Measurements from ENCODE around the gene RASSF1. TPM values are rescaled to one million over a fixed set of nuclear protein-coding genes. Genes with fewer than 3 reads are reported as not detected.

The RASSF1 gene
- total RNA-seq, 1 donor from 2014 or later: 27.8 TPM

DNA sequence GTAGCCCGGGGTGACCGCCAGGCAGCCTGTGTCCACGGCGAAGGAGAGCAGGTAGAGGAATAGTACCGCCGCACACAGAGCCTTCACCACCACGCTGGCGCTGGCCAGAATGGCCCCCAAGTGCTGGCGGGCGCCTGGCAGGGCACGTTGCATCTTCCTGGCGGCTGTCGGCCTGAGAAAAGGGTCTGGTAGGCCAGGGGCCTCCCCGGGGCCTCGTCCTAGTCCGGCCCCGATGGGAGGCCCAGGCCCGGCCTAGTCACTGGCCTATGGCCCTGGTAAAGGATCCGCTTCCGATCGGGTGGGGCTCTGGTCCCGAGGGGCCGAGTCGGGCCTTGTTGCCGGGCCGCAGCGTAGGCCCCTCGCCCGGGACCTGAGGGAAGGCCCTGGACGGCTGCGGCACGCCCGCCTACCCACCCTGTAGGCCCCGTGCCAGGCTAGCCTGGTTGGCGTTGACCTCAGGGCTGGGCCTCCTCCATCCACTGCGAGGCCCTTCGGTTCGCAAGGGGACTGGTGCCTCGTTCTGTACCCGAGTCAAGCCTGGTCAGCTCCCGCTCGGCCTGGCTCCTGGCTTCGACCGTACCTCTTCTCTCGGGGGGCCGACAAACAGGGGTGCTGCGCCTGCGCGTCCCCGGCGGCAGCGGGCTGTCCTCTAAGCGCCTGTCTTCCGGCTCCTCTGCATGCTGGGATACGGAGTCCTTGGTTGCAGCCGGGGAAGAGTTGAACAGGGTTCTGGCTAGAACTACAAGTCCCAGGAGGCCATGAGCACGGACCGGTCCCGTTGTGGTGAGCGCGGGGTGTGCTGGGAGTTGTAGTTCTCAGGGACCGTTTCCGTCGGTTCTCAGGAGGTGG lies 18.5 kb upstream of the RASSF1 start, which contains the start of gene TMEM115:
TMEM115 (minus strand) TSS at position 611 of the 849 bp plus-strand sequence; CDS start at position 153, 458 bp downstream.
- Mint-ChIP-seq H3K27ac (ENCODE audit: unreplicated experiment) (peak within 1 kb of the TSS; percentile 76), H3K4me3 (ENCODE audit: unreplicated experiment) (peak within 1 kb of the TSS; percentile 94), H3K9me3 (ENCODE audit: unreplicated experiment) (peaks cover 9% of the 10 kb centered on the region), H3K27me3 (ENCODE audit: unreplicated experiment) (peaks cover 6% of the 10 kb centered on the region), H3K36me3 (ENCODE audit: unreplicated experiment) (no peaks in the 10 kb centered on the region), H3K4me1 (ENCODE audit: low read depth, unreplicated experiment) (peaks cover 14% of the 10 kb centered on the region)
- no peak for TF ChIP-seq CTCF (IDR thresholded peaks at IDR 0.05; ENCODE audit: partially characterized antibody, unreplicated experiment)
- peak; percentile 93 for DNase-seq

- Mint-ChIP-seq H3K27ac (ENCODE audit: unreplicated experiment) (peak overlapping the region; percentile 75), H3K9me3 (ENCODE audit: unreplicated experiment) (peaks cover 9% of the 10 kb centered on the region), H3K4me3 (ENCODE audit: unreplicated experiment) (peak overlapping the region; percentile 94), H3K27me3 (ENCODE audit: unreplicated experiment) (peaks cover 4% of the 10 kb centered on the region), H3K4me1 (ENCODE audit: low read depth, unreplicated experiment) (peaks cover 14% of the 10 kb centered on the region), H3K36me3 (ENCODE audit: unreplicated experiment) (no peaks in the 10 kb centered on the region)
- no peak for TF ChIP-seq CTCF (IDR thresholded peaks at IDR 0.05; ENCODE audit: partially characterized antibody, unreplicated experiment)
- no peak for DNase-seq
Observed at GRCh38 chr3:50358355-50358910, 17.8 kb upstream of the RASSF1 start.

DNA sequence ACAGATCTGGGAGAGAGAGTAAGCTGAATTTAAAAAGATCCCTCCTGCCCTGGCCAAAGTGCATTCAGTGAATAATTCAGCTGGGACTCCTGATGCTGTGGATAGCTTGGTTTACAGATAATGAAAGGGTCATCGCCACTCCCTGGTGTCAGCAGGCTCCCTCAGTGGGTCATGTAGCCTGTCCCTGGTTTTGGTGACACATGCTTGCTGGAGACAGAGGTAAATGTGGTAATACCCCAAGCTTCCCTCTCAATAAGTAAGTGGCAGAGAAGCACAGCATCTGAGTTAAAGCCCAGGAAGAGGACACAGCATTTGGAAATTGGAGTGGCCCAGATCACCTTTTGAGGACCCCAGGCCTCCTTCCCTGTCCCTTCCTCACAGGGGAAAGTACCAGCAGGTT lies 16.8 kb upstream of the RASSF1 start:
- no peak for DNase-seq
- Mint-ChIP-seq H3K9me3 (ENCODE audit: unreplicated experiment) (peaks cover 8% of the 10 kb centered on the region), H3K4me3 (ENCODE audit: unreplicated experiment) (peak overlapping the region; percentile 94), H3K36me3 (ENCODE audit: unreplicated experiment) (no peaks in the 10 kb centered on the region), H3K27me3 (ENCODE audit: unreplicated experiment) (peaks cover 2% of the 10 kb centered on the region), H3K4me1 (ENCODE audit: low read depth, unreplicated experiment) (peaks cover 14% of the 10 kb centered on the region), H3K27ac (ENCODE audit: unreplicated experiment) (peak overlapping the region; percentile 48)
- TF ChIP-seq CTCF (IDR thresholded peaks at IDR 0.05; ENCODE audit: partially characterized antibody, unreplicated experiment): no peak

GRCh38 chr3:50356553-50356952 lies 15.9 kb upstream of the RASSF1 start:
- peak overlapping the region; percentile 94 for H3K4me3 Mint-ChIP-seq (ENCODE audit: unreplicated experiment)
- H3K27ac Mint-ChIP-seq (ENCODE audit: unreplicated experiment): no peak overlapping the region
- H3K4me1 Mint-ChIP-seq (ENCODE audit: low read depth, unreplicated experiment): peaks cover 15% of the 10 kb centered on the region
- peaks cover 2% of the 10 kb centered on the region for H3K27me3 Mint-ChIP-seq (ENCODE audit: unreplicated experiment)
- DNase-seq: no peak
- H3K36me3 Mint-ChIP-seq (ENCODE audit: unreplicated experiment): no peaks in the 10 kb centered on the region
- peaks cover 7% of the 10 kb centered on the region for H3K9me3 Mint-ChIP-seq (ENCODE audit: unreplicated experiment)
- TF ChIP-seq CTCF (IDR thresholded peaks at IDR 0.05; ENCODE audit: partially characterized antibody, unreplicated experiment): no peak
